Activated CD8-positive, alpha-beta memory T cell treated with anti-CD3 and anti-CD28 coated beads, Interleukin-2, amount 50 U/mL, for 48 hours (primary cell): ENCODE results near the gene KIF22.
A peak's percentile ranks its signal among the peaks of the same experiment; 100 is the strongest.

Experiments used
- DNase-seq: peaks from one replicate; pipeline ENCODE4 v3.0.0-alpha.2; 2020

The KIF22 gene

GRCh38 chr16:29804455-29805231, 14.1 kb downstream of the KIF22 start:
- DNase-seq = peak; percentile 64

GRCh38 chr16:29805232-29806098, 14.9 kb downstream of the KIF22 start:
- peak; percentile 98 for DNase-seq

GRCh38 chr16:29806099-29806579, 15.6 kb downstream of the KIF22 start, which contains the start of gene MAZ:
Gene MAZ, plus strand, starts transcription at chr16:29806529. Its CDS starts 173 bp downstream, at chr16:29806702.
- no peak for DNase-seq

GRCh38 chr16:29806641-29807425, 16.3 kb downstream of the KIF22 start:
- peak; percentile 85 for DNase-seq

GRCh38 chr16:29807426-29808218, 17.1 kb downstream of the KIF22 start:
- DNase-seq = peak; percentile 92

- peak; percentile 72 for DNase-seq
These were observed 17.8 kb downstream of the KIF22 start for GRCh38 chr16:29808219-29808900.

GRCh38 chr16:29809031-29809747, 18.6 kb downstream of the KIF22 start:
- DNase-seq = peak; percentile 65

GRCh38 chr16:29809850-29810698, 19.5 kb downstream of the KIF22 start:
- DNase-seq = peak; percentile 80

- no peak for DNase-seq
These were observed 20.2 kb downstream of the KIF22 start for GRCh38 chr16:29810699-29811169.

GRCh38 chr16:29811170-29811895, 20.8 kb downstream of the KIF22 start:
- peak; percentile 87 for DNase-seq

- DNase-seq = peak; percentile 79
These were observed 21.5 kb downstream of the KIF22 start, which contains the start of gene PRRT2 for GRCh38 chr16:29811896-29812665. Gene PRRT2, plus strand, starts transcription at chr16:29812193. Its CDS starts 862 bp downstream, at chr16:29813055.

GRCh38 chr16:29812754-29813643, 22.4 kb downstream of the KIF22 start:
- DNase-seq = no peak

GRCh38 chr16:29813644-29814562, 23.4 kb downstream of the KIF22 start:
- DNase-seq = no peak

GRCh38 chr16:29814592-29814991, 24.0 kb downstream of the KIF22 start:
- no peak for DNase-seq

- peak; percentile 76 for DNase-seq
These were observed 24.6 kb downstream of the KIF22 start for GRCh38 chr16:29815032-29815721.
